ENCODE results near the gene C1orf21. TPM values are rescaled to one million over a fixed set of nuclear protein-coding genes. Genes with fewer than 3 reads are reported as not detected.

The C1orf21 gene
- total RNA-seq, 1 donor: 17.0 TPM

GRCh38 chr1:184556665-184557064, 169.8 kb downstream of the C1orf21 start:
- TF ChIP-seq, protein P1, sequence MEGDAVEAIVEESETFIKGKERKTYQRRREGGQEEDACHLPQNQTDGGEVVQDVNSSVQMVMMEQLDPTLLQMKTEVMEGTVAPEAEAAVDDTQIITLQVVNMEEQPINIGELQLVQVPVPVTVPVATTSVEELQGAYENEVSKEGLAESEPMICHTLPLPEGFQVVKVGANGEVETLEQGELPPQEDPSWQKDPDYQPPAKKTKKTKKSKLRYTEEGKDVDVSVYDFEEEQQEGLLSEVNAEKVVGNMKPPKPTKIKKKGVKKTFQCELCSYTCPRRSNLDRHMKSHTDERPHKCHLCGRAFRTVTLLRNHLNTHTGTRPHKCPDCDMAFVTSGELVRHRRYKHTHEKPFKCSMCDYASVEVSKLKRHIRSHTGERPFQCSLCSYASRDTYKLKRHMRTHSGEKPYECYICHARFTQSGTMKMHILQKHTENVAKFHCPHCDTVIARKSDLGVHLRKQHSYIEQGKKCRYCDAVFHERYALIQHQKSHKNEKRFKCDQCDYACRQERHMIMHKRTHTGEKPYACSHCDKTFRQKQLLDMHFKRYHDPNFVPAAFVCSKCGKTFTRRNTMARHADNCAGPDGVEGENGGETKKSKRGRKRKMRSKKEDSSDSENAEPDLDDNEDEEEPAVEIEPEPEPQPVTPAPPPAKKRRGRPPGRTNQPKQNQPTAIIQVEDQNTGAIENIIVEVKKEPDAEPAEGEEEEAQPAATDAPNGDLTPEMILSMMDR (IDR thresholded peaks at IDR 0.05; ENCODE audit: extremely low read depth, low read depth, low read length): no peak
- H3K36me3 ChIP-seq (ENCODE audit: insufficient read depth, low read length): no peaks in the 10 kb centered on the region
- H4K20me1 ChIP-seq (ENCODE audit: insufficient read depth, low read length): no peaks in the 10 kb centered on the region

GRCh38 chr1:184557423-184558347, 170.9 kb downstream of the C1orf21 start:
- Histone ChIP-seq H3K27ac (ENCODE audit: low read depth, low read length) (no peak overlapping the region), H3K4me3 (ENCODE audit: insufficient read depth, low read length) (no peak overlapping the region), H3K36me3 (ENCODE audit: insufficient read depth, low read length) (no peaks in the 10 kb centered on the region), H3K9me3 (ENCODE audit: low read depth, low read length) (no peaks in the 10 kb centered on the region), H3K4me1 (ENCODE audit: insufficient read depth, low read length) (no peaks in the 10 kb centered on the region), H3K4me2 (ENCODE audit: insufficient read depth, low read length) (no peak overlapping the region), H3K27me3 (ENCODE audit: insufficient read depth, low read length) (no peaks in the 10 kb centered on the region), H3K79me2 (ENCODE audit: insufficient read depth, low read length) (no peaks in the 10 kb centered on the region), H2AFZ (ENCODE audit: low read length) (no peak overlapping the region), H4K20me1 (ENCODE audit: insufficient read depth, low read length) (no peaks in the 10 kb centered on the region)
- TF ChIP-seq, protein P1 (IDR thresholded peaks at IDR 0.05; ENCODE audit: extremely low read depth, low read depth, low read length): no peak
- no peak for DNase-seq (ENCODE audit: insufficient read length, low spot score, missing footprints)

More at GRCh38 chr1:184556665-184557064, 169.8 kb downstream of the C1orf21 start:
- no peak overlapping the region for H3K4me3 ChIP-seq (ENCODE audit: insufficient read depth, low read length)
- no peak overlapping the region for H3K4me2 ChIP-seq (ENCODE audit: insufficient read depth, low read length)
- H3K27me3 ChIP-seq (ENCODE audit: insufficient read depth, low read length): no peaks in the 10 kb centered on the region
- no peaks in the 10 kb centered on the region for H3K9me3 ChIP-seq (ENCODE audit: low read depth, low read length)
- H3K79me2 ChIP-seq (ENCODE audit: insufficient read depth, low read length): no peaks in the 10 kb centered on the region
- no peak for DNase-seq (ENCODE audit: insufficient read length, low spot score, missing footprints)
- H3K27ac ChIP-seq (ENCODE audit: low read depth, low read length): no peak overlapping the region
- no peak overlapping the region for H2AFZ ChIP-seq (ENCODE audit: low read length)
- H3K4me1 ChIP-seq (ENCODE audit: insufficient read depth, low read length): no peaks in the 10 kb centered on the region

DNA sequence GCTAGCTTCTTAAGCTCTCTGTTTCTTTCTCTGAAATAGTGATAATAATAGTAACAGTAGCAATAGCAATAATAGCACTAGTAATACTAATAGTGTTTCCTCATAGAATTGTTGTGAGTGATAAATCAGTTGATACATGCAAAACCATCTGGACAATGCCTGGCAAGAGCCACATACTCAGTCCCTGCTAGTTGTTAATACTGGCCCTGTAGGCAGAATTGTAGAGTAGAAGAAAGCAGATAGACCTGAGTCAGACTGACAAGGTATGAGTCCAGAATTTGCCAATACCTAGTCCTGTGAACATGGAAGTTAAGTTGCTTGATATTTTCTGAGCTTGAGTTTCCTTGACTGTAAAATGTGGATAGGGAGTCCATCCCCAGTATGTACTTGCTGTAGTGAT, 171.9 kb downstream of the C1orf21 start:
- DNase-seq (ENCODE audit: insufficient read length, low spot score, missing footprints): no peak
- H3K4me2 ChIP-seq (ENCODE audit: insufficient read depth, low read length): no peak overlapping the region

More for the DNA sequence above, 171.9 kb downstream of the C1orf21 start:
- Histone ChIP-seq H3K4me1 (ENCODE audit: insufficient read depth, low read length) (no peaks in the 10 kb centered on the region), H3K79me2 (ENCODE audit: insufficient read depth, low read length) (no peaks in the 10 kb centered on the region), H3K27ac (ENCODE audit: low read depth, low read length) (no peak overlapping the region), H3K36me3 (ENCODE audit: insufficient read depth, low read length) (no peaks in the 10 kb centered on the region), H3K4me3 (ENCODE audit: insufficient read depth, low read length) (no peak overlapping the region), H4K20me1 (ENCODE audit: insufficient read depth, low read length) (no peaks in the 10 kb centered on the region), H2AFZ (ENCODE audit: low read length) (no peak overlapping the region), H3K27me3 (ENCODE audit: insufficient read depth, low read length) (no peaks in the 10 kb centered on the region), H3K9me3 (ENCODE audit: low read depth, low read length) (no peaks in the 10 kb centered on the region)
- TF ChIP-seq, protein P1 (IDR thresholded peaks at IDR 0.05; ENCODE audit: extremely low read depth, low read depth, low read length): no peak
